IMR-90 (cell line): ENCODE results near the gene HSP90AB1. TPM values are rescaled to one million over a fixed set of nuclear protein-coding genes. Genes with fewer than 3 reads are reported as not detected.

ENCODE experiments used
- ATAC-seq: fragments of 200-7000 bp; cut with Tn5 transposase; 2 replicates; pipeline ENCODE4 v1.9.1; 2020; ENCODE audit warnings: low read depth, mild to moderate bottlenecking, moderate library complexity
- BruUV-seq: library from RNA; stranded (reverse); fragments of 400-500 nt; replicated peaks from 2 replicates; lab custom pipeline; 2021; lab: Mats Ljungman, UMichigan
- CTCF ChIA-PET: fragments of 300-600 bp; formaldehyde crosslinking; extraction: SDS; loops from one replicate; lab custom pipeline; 2021; ENCODE audit warnings: antibody characterized with exemption; lab: Yijun Ruan, JAX
- POLR2A ChIA-PET: fragments of 300-600 bp; sonication (Branson Sonifier 250); formaldehyde crosslinking; loops from one replicate; lab custom pipeline; 2022; ENCODE audit warnings: antibody characterized with exemption; ENCODE audit not compliant: unreplicated experiment; lab: Charles Lee
- DNase-seq: peaks from one replicate; pipeline ENCODE4 v3.0.0; 2013
- H2AFZ ChIP-seq: replicated peaks from 2 replicates; pipeline ENCODE3; 2013; ENCODE audit warnings: low read length, mild to moderate bottlenecking; ENCODE audit not compliant: poor library complexity
- H2AK5ac ChIP-seq: 2 replicates; pipeline ENCODE4 v1.6.1; 2013; ENCODE audit warnings: low read depth, low read length, inconsistent platforms
- H2AK9ac ChIP-seq: replicated peaks from 2 replicates; pipeline ENCODE3; 2013; ENCODE audit warnings: mild to moderate bottlenecking, low read depth, low read length, moderate library complexity; ENCODE audit not compliant: poor library complexity
- H2BK120ac ChIP-seq: 2 replicates; pipeline ENCODE4 v1.6.1; 2013; ENCODE audit warnings: low read depth, low read length, inconsistent platforms
- H2BK15ac ChIP-seq: 3 replicates; pipeline ENCODE4 v1.6.1; 2013; ENCODE audit warnings: low read depth, low read length, inconsistent platforms
- H2BK20ac ChIP-seq: 2 replicates; pipeline ENCODE4 v1.6.1; 2013; ENCODE audit warnings: low read depth, mild to moderate bottlenecking, inconsistent platforms, low read length, moderate library complexity
- H2BK5ac ChIP-seq: 2 replicates; pipeline ENCODE4 v1.6.1; 2013; ENCODE audit warnings: mild to moderate bottlenecking, low read depth, low read length, inconsistent platforms; ENCODE audit not compliant: poor library complexity, severe bottlenecking
- H3K14ac ChIP-seq: replicated peaks from 2 replicates; pipeline ENCODE4 v1.6.1; 2013; ENCODE audit warnings: low read depth, low read length, inconsistent platforms
- H3K18ac ChIP-seq: 2 replicates; pipeline ENCODE4 v1.6.1; 2013; ENCODE audit warnings: low read depth, low read length, control low read depth
- H3K23ac ChIP-seq: 2 replicates; pipeline ENCODE4 v1.6.1; 2013; ENCODE audit warnings: low read depth, low read length, inconsistent platforms
- H3K27ac ChIP-seq: 2 replicates; pipeline ENCODE4 v1.5.1; 2013; ENCODE audit warnings: mild to moderate bottlenecking, control low read depth, low read length; ENCODE audit not compliant: insufficient read depth
- H3K27me3 ChIP-seq: 2 replicates; pipeline ENCODE4 v1.6.1; 2013; ENCODE audit warnings: low read length; ENCODE audit not compliant: control insufficient read depth, insufficient read depth
- H3K36me3 ChIP-seq: 2 replicates; pipeline ENCODE4 v1.6.1; 2013; ENCODE audit warnings: low read length, mixed read lengths; ENCODE audit not compliant: control insufficient read depth, insufficient read depth
- H3K4ac ChIP-seq: 2 replicates; pipeline ENCODE4 v1.6.1; 2013; ENCODE audit warnings: low read depth, low read length, inconsistent platforms
- H3K4me1 ChIP-seq: 2 replicates; pipeline ENCODE4 v1.6.1; 2013; ENCODE audit warnings: low read length, mixed read lengths; ENCODE audit not compliant: control insufficient read depth, insufficient read depth
- H3K4me2 ChIP-seq: 2 replicates; pipeline ENCODE4 v1.6.1; 2013; ENCODE audit warnings: low read depth, mild to moderate bottlenecking, control low read depth, low read length, moderate library complexity
- H3K4me3 ChIP-seq: 2 replicates; pipeline ENCODE4 v1.5.1; 2013; ENCODE audit warnings: low read depth, mild to moderate bottlenecking, control low read depth, low read length, moderate library complexity; ENCODE audit not compliant: insufficient read depth
- H3K56ac ChIP-seq: 2 replicates; pipeline ENCODE4 v1.6.1; 2013; ENCODE audit warnings: low read length, inconsistent platforms; ENCODE audit not compliant: insufficient read depth; ENCODE audit errors: extremely low read depth
- H3K79me1 ChIP-seq, 2 experiments: 2 replicates each; pipeline ENCODE4 v1.6.1; 2013; ENCODE audit warnings: low read length in 2 of 2, inconsistent platforms in 1 of 2, low read depth in 1 of 2
- H3K9ac ChIP-seq: 2 replicates; pipeline ENCODE4 v1.6.1; 2013; ENCODE audit warnings: low read depth, low read length, control low read depth
- H3K9me1 ChIP-seq: 2 replicates; pipeline ENCODE4 v1.6.1; 2013; ENCODE audit warnings: low read length, inconsistent platforms; ENCODE audit not compliant: insufficient read depth
- H3K9me3 ChIP-seq: 2 replicates; pipeline ENCODE4 v1.6.1; 2013; ENCODE audit warnings: low read length; ENCODE audit not compliant: control insufficient read depth, insufficient read depth
- H4K20me1 ChIP-seq: 2 replicates; pipeline ENCODE4 v1.6.1; 2013; ENCODE audit warnings: low read length, inconsistent platforms; ENCODE audit not compliant: insufficient read depth
- H4K5ac ChIP-seq: 2 replicates; pipeline ENCODE4 v1.6.1; 2013; ENCODE audit warnings: mild to moderate bottlenecking, low read depth, low read length, control low read depth
- H4K8ac ChIP-seq, 2 experiments: 2 replicates each; pipeline ENCODE4 v1.6.1; 2013; ENCODE audit warnings: low read depth in 2 of 2, low read length in 2 of 2, control low read depth in 1 of 2, inconsistent platforms in 1 of 2
- H4K91ac ChIP-seq: 2 replicates; pipeline ENCODE4 v1.6.1; 2013; ENCODE audit warnings: low read depth, low read length, inconsistent platforms; ENCODE audit not compliant: insufficient read depth
- CEBPB ChIP-seq: IDR thresholded peaks from 2 replicates; pipeline ENCODE4 v1.6.1; 2012; ENCODE audit warnings: low read depth, low read length, improper control_type of control experiment
- CTCF ChIP-seq: conservative IDR thresholded peaks from 2 replicates; pipeline ENCODE4 v1.5.1; 2012; ENCODE audit warnings: mild to moderate bottlenecking, low read depth, low read length, improper control_type of control experiment
- MAZ ChIP-seq: IDR thresholded peaks from 2 replicates; pipeline ENCODE4 v1.6.1; 2012; ENCODE audit warnings: low read depth, mild to moderate bottlenecking, low read length, improper control_type of control experiment, moderate library complexity, borderline replicate concordance
- RAD21 ChIP-seq: IDR thresholded peaks from 2 replicates; pipeline ENCODE4 v1.6.1; 2012; ENCODE audit warnings: low read length, improper control_type of control experiment
- RCOR1 ChIP-seq: IDR thresholded peaks from 2 replicates; pipeline ENCODE4 v1.6.1; 2012; ENCODE audit warnings: mild to moderate bottlenecking, low read length, improper control_type of control experiment; ENCODE audit not compliant: insufficient replicate concordance
- RFX5 ChIP-seq: IDR thresholded peaks from 2 replicates; pipeline ENCODE4 v1.8.0; 2012; ENCODE audit warnings: low read depth, mild to moderate bottlenecking, low read length, moderate library complexity
- SMC3 ChIP-seq: fragments of 150-350 bp; IDR thresholded peaks from 2 replicates; pipeline ENCODE4 v1.6.1; 2016; ENCODE audit warnings: low read depth, mild to moderate bottlenecking, antibody characterized with exemption, low read length, moderate library complexity
- WGBS, 2 experiments: methylation state at CpG; one replicate each; pipeline versions ENCODE4 v1.1.5 to v1.1.7; 2013; ENCODE audit warnings: missing lambda C conversion rate in 2 of 2; ENCODE audit not compliant: insufficient read length in 1 of 2; ENCODE audit errors: extremely low coverage in 2 of 2; 5-methylcytosine and 5-hydroxymethylcytosine counted together
- dilution Hi-C: fragments of 300-500 bp; cut with HindIII; formaldehyde crosslinking; loops from one replicate; pipeline ENCODE4 v1.14.3; 2018; ENCODE audit warnings: low sequenced_read_pairs; ENCODE audit not compliant: unreplicated experiment
- in situ Hi-C: fragments of 300-500 bp; cut with MboI; formaldehyde crosslinking; loops from 3 replicates; pipeline ENCODE4 v1.14.3; 2019; ENCODE audit warnings: low sequenced_read_pairs, inconsistent platforms, mixed read lengths
- intact Hi-C: fragments of 100-400 bp; cut with micrococcal nuclease; formaldehyde crosslinking; loops from 2 replicates; pipeline ENCODE4 v1.10.0; 2022
- polyA plus RNA-seq, 3 experiments: library from polyadenylated mRNA; depleted of rRNA; stranded (reverse); fragments of >200 nt; gene quantifications; 2 replicates each; pipeline ENCODE4 v1.2.3, GENCODE V29; 2012; ENCODE audit warnings: low replicate concordance in 1 of 3
- total RNA-seq: library from RNA; depleted of rRNA; stranded (reverse); fragments of >200 nt; gene quantifications from 2 replicates; pipeline ENCODE4 v1.2.3, GENCODE V29; 2012

HSP90AB1 gene
- total and polyA plus RNA-seq, 2 of the 4 experiments (the other 2 are of a cell fraction), result 887 to 1,307 TPM

- Histone ChIP-seq H3K18ac (no peak overlapping the region), H2BK5ac (no peak overlapping the region), H3K56ac (no peak overlapping the region), H2BK20ac (no peak overlapping the region), H3K14ac (no peak overlapping the region), H3K23ac (no peak overlapping the region), H2BK120ac (no peak overlapping the region), H4K20me1 (no peaks in the 10 kb centered on the region), H3K4me1 (peaks cover 16% of the 10 kb centered on the region), H3K27ac (no peak overlapping the region), H3K9me1 (peaks cover 4% of the 10 kb centered on the region), H3K9ac (no peak overlapping the region), H4K5ac (no peak overlapping the region), H3K9me3 (no peaks in the 10 kb centered on the region), H3K4me3 (no peak overlapping the region), H4K91ac (no peak overlapping the region), H2AK9ac (no peak overlapping the region), H2AK5ac (no peak overlapping the region), H3K4me2 (no peak overlapping the region), H2AFZ (no peak overlapping the region), H3K4ac (no peak overlapping the region), H3K36me3 (peaks cover 2% of the 10 kb centered on the region; the same call in 1 of the 2 replicates), H3K79me1 (0 out of 4 replicates have a peak, but pooled peaks cover 0 to 4% of the 10 kb centered on the region in 2 experiments), H4K8ac (no peak overlapping the region), H3K27me3 (no peaks in the 10 kb centered on the region), H2BK15ac (no peak overlapping the region)
- TF ChIP-seq MAZ (no peak), CEBPB (no peak), RFX5 (no peak), SMC3 (no peak), CTCF (no peak), RCOR1 (no peak), RAD21 (no peak)
- ATAC-seq (no peak), DNase-seq (no peak)
- intact Hi-C loops, result no loop called here
- ChIA-PET POLR2A (no interaction called here), CTCF (no interaction called here)
- no TSS peak for BruUV-seq
- dilution Hi-C loops, result no loop called here
- 100% methylated on average over 1 of the region's 6 CpGs; no CpG with 5 or more reads in 1 of the 2 experiments for WGBS, 2 experiments
- in situ Hi-C loops, result loop anchor here (5.0 kb wide), 1 partner anchor 129 kb away; no protein-coding TSS in a partner anchor
Observed at GRCh38 chr6:44235891-44236516, 10.9 kb upstream of the HSP90AB1 start.
